Stomach (tissue), 4 donors: ENCODE measurements around the gene SCGN.

Source experiments
- EP300 ChIP-seq: sonication (generic); formaldehyde crosslinking; IDR thresholded peaks from one replicate; pipeline ENCODE4 v1.6.1; 2017; ENCODE audit warnings: antibody characterized with exemption
- POLR2A ChIP-seq, 4 donors: fragments of 450-650 bp; IDR thresholded peaks; one replicate each; pipeline ENCODE4 v1.6.1; 2016; ENCODE audit warnings: antibody characterized with exemption in 4 of 4, control low read depth in 2 of 4, mild to moderate bottlenecking in 1 of 4, moderate library complexity in 1 of 4
- TF ChIP-seq, protein P1 (sequence below), 7 experiments: fragments of 450-650 bp in 4 of 7; fragments of 200-600 bp in 3 of 7; sonication (generic) in 3 of 7; IDR thresholded peaks; one replicate each; pipeline ENCODE4 v1.5.1; 2016 to 2019; ENCODE audit warnings: antibody characterized with exemption in 7 of 7, control low read depth in 2 of 7, mild to moderate bottlenecking in 1 of 7

DNA sequence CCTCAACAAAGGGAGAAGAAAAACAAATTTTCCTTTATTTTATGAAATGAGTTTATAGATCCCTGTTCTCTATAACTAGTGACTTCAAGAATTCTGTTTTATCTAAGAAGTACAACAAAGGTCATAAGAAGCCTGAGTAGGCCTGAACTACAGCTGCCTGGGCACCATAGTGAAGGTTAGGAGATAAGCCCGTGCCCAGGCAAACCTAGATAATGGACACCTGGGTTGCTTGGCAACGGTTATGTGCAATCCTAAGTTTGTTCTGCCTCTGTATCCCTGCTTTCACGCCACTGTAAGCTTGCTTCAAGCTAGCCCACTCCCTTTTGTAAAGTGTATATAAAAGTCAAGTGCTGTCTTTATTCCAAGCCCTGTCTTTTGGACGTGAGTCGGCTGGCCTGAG, 23.2 kb downstream of the SCGN start:
- TF ChIP-seq, protein P1, sequence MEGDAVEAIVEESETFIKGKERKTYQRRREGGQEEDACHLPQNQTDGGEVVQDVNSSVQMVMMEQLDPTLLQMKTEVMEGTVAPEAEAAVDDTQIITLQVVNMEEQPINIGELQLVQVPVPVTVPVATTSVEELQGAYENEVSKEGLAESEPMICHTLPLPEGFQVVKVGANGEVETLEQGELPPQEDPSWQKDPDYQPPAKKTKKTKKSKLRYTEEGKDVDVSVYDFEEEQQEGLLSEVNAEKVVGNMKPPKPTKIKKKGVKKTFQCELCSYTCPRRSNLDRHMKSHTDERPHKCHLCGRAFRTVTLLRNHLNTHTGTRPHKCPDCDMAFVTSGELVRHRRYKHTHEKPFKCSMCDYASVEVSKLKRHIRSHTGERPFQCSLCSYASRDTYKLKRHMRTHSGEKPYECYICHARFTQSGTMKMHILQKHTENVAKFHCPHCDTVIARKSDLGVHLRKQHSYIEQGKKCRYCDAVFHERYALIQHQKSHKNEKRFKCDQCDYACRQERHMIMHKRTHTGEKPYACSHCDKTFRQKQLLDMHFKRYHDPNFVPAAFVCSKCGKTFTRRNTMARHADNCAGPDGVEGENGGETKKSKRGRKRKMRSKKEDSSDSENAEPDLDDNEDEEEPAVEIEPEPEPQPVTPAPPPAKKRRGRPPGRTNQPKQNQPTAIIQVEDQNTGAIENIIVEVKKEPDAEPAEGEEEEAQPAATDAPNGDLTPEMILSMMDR (IDR thresholded peaks at IDR 0.05): no peak
- TF ChIP-seq POLR2A (IDR thresholded peaks at IDR 0.05) (no peak), EP300 (no peak)
